Memory B cell (primary cell): ENCODE data around the gene PTGDS.

ENCODE experiments used
- ATAC-seq: fragments of 150-1000 bp; cut with Tn5 transposase; 2 replicates; pipeline ENCODE4 v1.10.0; 2021; ENCODE audit warnings: low read depth, mild to moderate bottlenecking, moderate library complexity
- DNase-seq, 2 donors: peaks; one replicate each; pipeline ENCODE4 v3.0.0; 2022; ENCODE audit warnings: low spot score in 2 of 2
- H3K27ac Mint-ChIP-seq: one replicate; pipeline ENCODE4 v1.8.0; 2022; ENCODE audit warnings: mild to moderate bottlenecking, moderate library complexity, mixed read lengths
- H3K27me3 Mint-ChIP-seq: one replicate; pipeline ENCODE4 v1.8.0; 2022; ENCODE audit warnings: mixed read lengths
- H3K36me3 Mint-ChIP-seq: one replicate; pipeline ENCODE4 v1.8.0; 2022; ENCODE audit warnings: mild to moderate bottlenecking, mixed read lengths
- H3K4me1 Mint-ChIP-seq: one replicate; pipeline ENCODE4 v1.8.0; 2022; ENCODE audit warnings: mixed read lengths
- H3K4me3 Mint-ChIP-seq: one replicate; pipeline ENCODE4 v1.8.0; 2022; ENCODE audit warnings: mild to moderate bottlenecking, moderate library complexity, mixed read lengths
- H3K9me3 Mint-ChIP-seq: one replicate; pipeline ENCODE4 v1.8.0; 2022; ENCODE audit warnings: mixed read lengths

The PTGDS gene

DNA sequence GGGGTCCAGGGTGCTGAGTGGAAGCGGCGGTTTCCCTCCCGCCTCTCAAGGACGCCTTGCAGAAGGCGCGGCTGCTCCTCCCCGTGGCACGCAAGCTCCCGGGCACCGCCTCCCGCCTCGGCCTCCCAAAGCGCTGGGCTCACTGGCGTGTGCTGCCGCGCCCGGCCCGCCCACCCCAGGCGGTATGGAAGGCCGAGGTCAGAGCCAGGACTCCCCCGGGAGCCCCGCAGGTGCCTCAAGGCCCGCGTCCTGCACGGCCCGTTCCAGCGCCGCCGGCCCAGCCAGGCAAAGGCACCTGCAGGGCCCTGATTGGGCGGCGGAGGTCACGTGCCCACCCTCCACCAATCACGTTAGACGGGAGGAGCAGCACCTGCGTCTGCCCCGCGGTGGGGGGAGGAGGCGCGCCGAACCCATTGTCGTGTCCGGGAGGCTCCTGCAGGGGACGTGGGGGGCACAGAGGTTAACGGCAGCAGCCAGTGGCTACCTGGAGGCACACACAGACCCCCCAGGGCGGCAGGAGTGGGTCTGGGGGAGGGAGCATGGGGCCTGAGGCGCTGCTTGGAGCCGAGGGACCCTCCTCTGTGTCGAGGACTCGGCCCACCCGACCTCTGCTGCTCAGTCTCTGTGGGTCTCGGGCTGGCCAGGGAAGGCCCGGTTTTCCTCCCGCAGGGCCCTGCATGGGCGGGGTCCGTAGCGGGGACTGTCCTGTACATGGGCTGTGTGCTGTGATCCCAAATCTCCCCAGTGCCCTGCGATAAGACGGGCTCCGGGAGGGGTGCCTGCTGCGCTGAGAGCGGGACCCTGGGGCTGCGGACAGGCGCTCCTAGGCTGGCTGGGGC, 27.3 kb upstream of the PTGDS start:
- peak; percentile 97 for ATAC-seq
- Mint-ChIP-seq H3K27me3 (peaks cover 4% of the 10 kb centered on the region), H3K27ac (peak overlapping the region; percentile 75), H3K9me3 (no peaks in the 10 kb centered on the region), H3K4me1 (peaks cover 3% of the 10 kb centered on the region), H3K4me3 (peak overlapping the region; percentile 86), H3K36me3 (no peaks in the 10 kb centered on the region)
- DNase-seq = peak; percentile 94 to 96

DNA sequence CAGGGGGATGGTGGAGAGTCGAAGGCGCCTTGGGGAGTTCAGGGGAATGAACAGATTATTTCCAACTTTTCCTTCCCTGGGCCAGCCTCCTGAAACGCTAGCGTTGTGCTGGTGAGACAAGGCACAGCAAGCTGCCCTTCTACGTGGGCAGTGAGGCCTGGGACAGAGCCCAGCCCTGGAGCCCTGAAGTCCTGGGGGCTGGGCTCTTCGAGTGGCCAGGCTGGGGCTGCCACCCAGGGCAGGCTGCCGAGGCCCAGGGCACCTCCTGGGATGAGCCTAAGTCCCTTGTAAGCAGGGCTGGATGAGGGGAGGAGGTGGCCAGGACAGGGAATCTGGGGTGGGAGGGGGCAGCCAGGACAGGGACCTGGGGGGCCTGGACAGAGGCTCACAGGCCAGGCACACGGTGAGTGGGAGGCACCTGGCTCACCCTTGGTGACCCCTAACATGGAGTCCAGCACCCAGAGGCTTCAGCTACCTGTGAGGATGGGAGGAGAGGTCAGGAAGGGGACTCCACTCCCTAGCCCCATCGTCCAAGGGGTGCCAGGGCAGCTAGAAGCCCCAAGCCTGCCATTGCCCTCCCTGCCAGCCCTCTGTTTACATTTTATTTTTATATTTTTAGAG, 26.5 kb upstream of the PTGDS start:
- peak overlapping the region; percentile 83 for H3K4me3 Mint-ChIP-seq
- no peak for DNase-seq
- H3K27me3 Mint-ChIP-seq = peaks cover 7% of the 10 kb centered on the region
- H3K27ac Mint-ChIP-seq = no peak overlapping the region
- no peak for ATAC-seq
- H3K4me1 Mint-ChIP-seq = peaks cover 3% of the 10 kb centered on the region
- H3K9me3 Mint-ChIP-seq = no peaks in the 10 kb centered on the region
- no peaks in the 10 kb centered on the region for H3K36me3 Mint-ChIP-seq

DNA sequence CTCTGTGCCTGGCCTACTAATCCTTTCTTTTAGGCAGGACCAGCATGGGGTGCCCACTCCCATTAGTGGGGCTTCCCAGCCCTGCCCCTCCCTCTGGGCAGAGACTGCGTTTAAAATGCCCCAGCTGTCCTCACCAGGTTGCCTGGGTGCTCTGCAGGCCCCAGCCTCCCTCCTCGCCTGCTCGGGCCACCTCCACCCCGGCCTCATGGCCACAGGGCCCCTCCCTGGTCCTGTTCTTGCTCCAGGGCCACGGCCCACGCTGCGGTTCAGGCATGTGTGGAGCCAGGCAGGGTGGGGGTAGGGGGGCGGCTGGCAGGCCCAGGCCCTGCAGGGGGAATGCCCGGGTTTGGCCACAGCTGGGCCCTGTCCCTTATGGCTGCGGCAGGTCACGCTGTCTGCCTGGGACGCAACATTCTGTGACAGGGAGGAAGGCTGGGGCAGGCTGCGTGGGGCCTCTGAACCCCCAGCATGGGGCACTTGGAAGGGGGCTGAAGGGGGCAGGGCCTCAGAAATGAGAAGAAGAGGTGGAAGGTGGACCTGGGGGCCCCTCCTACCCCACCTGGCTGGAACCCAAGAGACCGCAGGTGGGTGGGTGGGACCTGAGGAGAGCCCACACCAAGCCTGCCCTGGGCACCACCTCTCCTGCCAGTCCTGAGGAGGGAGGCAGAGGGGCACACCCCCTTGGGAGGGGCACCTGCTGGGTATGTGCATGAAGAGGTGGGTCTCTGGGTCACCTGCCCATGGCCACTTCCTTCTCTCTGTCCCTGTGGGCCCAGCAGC, 25.6 kb upstream of the PTGDS start, which contains the start of gene LCN12:
TSS of gene LCN12 (plus strand) at position 733 of the 780 bp plus-strand sequence. CDS start 55 bp downstream, outside the sequence.
- Mint-ChIP-seq H3K4me3 (no peak within 1 kb of the TSS), H3K36me3 (peaks cover 3% of the 10 kb centered on the region), H3K9me3 (peaks cover 3% of the 10 kb centered on the region), H3K27me3 (peaks cover 11% of the 10 kb centered on the region), H3K27ac (no peak within 1 kb of the TSS), H3K4me1 (peaks cover 6% of the 10 kb centered on the region)
- ATAC-seq (no peak), DNase-seq (no peak)

DNA sequence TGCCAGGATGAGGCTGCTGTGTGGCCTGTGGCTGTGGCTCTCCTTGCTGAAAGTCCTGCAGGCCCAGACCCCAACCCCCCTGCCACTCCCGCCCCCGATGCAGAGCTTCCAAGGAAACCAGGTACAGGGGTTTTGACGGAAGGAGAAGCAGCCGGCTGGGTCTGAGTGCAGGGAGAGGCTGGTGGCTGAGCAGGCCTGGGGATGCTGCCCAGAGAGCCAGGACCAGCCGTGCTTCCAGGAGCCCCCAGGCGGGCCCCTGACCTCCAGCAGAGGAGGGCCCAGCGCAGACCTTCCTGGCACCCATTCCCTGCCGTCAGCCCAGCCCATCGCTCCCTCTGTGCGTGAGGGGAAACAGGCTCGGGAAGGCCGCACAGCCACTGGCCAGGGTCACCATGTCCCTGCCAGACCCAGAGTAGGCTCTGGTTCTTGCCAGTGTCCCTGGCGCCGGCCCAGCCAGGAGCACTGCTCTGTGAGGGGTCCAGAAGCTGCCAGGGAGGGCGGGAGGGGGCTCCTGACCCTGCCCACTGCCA, 24.9 kb upstream of the PTGDS start:
- ATAC-seq = no peak
- Mint-ChIP-seq H3K27me3 (peaks cover 12% of the 10 kb centered on the region), H3K36me3 (peaks cover 4% of the 10 kb centered on the region), H3K4me3 (no peak overlapping the region), H3K27ac (no peak overlapping the region), H3K4me1 (peaks cover 7% of the 10 kb centered on the region), H3K9me3 (peaks cover 4% of the 10 kb centered on the region)
- DNase-seq = no peak

DNA sequence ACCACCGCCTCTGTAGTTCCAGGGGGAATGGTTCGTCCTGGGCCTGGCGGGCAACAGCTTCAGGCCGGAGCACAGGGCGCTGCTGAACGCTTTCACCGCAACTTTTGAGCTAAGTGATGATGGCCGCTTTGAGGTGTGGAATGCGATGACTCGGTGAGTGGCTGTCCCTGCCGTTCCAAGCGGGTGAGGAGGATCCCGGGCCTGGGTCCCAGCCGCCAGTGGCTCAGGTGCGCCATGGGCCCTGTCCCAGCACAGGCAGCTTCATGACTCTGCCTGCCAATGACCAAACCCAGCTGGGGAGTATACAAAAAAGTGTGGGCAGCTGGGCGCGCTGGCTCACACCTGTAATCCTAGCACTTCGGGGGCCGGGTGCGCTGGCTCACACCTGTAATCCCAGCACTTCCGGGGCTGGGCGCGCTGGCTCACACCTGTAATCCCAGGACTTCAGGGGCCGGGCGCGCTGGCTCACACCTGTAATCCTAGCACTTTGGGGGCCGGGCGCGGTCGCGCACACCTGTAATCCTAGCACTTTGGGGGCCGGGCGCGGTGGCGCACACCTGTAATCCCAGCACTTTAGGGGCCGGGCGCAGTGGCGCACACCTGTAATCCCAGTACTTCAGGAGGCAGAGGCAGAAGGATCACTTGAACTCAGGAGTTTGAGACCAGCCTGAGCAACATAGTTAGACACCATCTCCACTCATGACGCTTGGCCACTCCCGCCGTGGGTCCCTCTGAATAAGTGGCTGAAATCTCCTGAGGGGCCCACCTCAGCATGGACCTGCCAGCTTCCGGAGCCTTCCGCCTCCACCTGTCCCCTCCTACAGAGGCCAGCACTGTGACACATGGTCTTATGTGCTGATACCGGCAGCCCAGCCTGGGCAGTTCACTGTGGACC, 24.2 kb upstream of the PTGDS start:
- Mint-ChIP-seq H3K36me3 (peaks cover 4% of the 10 kb centered on the region), H3K4me1 (peaks cover 7% of the 10 kb centered on the region), H3K27ac (no peak overlapping the region), H3K27me3 (peaks cover 12% of the 10 kb centered on the region), H3K4me3 (no peak overlapping the region), H3K9me3 (peaks cover 4% of the 10 kb centered on the region)
- DNase-seq (no peak), ATAC-seq (no peak)

DNA sequence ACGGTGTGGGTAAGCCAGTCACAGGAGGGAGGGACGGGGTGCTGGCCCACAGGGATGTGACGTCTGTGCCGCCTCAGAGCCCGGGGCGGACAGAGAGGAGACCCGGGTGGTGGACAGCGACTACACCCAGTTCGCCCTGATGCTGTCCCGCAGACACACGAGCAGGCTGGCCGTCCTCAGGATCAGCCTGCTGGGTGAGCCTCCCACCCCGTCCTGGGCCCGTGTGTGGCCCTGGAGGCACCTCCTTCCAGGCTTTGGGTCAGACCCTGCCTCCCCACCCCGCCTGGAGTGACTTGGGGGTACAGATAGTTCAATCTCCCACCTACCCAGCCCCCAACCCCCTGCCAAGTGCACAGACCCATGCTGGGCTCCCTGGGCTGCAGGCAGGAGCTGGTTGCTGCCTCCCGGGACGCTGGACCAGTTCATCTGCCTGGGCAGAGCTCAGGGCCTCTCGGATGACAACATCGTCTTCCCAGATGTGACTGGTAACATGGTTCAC, 23.5 kb upstream of the PTGDS start:
- no peak overlapping the region for H3K4me3 Mint-ChIP-seq
- peaks cover 7% of the 10 kb centered on the region for H3K4me1 Mint-ChIP-seq
- H3K27me3 Mint-ChIP-seq = peaks cover 15% of the 10 kb centered on the region
- H3K27ac Mint-ChIP-seq = no peak overlapping the region
- H3K9me3 Mint-ChIP-seq = peaks cover 4% of the 10 kb centered on the region
- ATAC-seq (no peak), DNase-seq (no peak)
- H3K36me3 Mint-ChIP-seq = peaks cover 4% of the 10 kb centered on the region

DNA sequence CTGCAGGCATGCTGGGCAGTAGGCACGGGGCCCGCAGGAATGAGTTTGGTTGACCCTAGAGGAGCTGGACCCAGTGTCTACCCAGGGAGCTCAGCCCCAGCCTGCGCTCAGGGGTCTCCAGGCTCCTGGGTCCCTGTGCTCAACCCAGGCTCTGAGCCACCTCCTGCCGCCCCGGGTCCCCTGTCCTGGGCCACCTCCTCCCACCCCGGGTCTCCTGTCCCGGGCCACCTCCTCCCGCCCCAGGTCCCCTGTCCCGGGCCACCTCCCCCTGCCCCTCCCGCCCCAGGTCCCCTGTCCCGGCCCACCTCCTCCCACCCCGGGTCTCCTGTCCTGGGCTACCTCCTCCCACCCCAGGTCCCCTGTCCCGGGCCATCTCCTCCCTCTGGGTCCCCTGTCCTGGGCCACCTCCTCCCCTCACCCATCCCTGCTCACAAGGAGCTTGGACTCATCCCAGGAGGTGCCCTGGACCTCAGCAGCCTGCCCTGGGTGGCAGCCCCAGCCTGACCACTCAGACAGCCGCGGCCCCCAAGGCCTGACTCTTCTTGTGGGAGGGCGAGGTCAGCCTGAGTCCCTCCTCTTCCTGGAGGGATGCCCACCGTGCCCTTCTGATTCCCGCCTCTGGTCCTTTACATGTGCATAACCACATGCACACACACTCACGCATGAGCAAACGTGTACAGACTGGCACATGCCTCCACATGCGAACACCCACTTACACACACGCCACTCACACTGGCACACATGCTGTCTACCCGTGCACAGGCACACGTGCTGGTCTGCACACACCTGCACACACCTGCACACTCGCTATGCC, 22.8 kb upstream of the PTGDS start:
- ATAC-seq (no peak), DNase-seq (no peak)
- Mint-ChIP-seq H3K27me3 (peaks cover 16% of the 10 kb centered on the region), H3K4me1 (peaks cover 7% of the 10 kb centered on the region), H3K9me3 (peaks cover 4% of the 10 kb centered on the region), H3K4me3 (no peak overlapping the region), H3K36me3 (peaks cover 4% of the 10 kb centered on the region), H3K27ac (no peak overlapping the region)

DNA sequence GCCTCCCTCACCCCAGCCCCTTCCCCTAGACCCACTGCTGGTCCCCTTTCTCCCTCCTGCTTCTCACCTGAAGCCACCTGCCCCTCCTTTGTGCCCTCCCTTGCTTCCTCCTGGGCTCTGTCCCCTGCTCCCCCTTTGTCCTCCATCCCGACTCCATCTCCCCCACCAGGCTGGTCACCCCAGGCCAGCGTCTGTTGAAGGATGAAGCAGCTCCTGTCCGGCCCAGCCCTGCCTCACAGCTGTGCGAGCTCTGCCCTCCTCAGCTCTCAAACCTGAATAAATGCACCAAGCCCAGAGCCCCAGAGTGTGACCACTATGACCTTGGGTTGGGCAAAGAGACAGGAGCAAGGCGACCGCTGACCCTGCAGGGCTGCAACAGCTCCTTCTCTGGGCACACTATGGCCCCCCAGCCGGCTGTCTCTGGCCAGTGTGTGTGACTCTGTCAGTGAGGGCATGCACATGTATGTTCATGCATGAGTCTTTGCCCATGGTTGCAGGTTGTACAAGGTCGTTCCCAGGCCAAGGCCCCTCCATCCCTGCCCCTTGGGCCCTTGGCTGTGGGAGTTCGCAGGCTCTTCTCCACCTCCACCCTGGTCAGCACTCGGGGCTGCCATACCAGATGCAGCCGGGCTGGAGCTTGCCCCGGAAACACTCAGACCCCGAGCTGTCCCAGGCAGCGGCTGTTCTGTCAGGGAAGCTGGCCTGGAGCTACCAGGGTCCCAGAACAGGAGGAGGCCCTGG, 21.9 kb upstream of the PTGDS start:
- Mint-ChIP-seq H3K27me3 (peaks cover 18% of the 10 kb centered on the region), H3K36me3 (peaks cover 4% of the 10 kb centered on the region), H3K4me3 (no peak overlapping the region), H3K27ac (no peak overlapping the region), H3K4me1 (peaks cover 5% of the 10 kb centered on the region), H3K9me3 (peaks cover 4% of the 10 kb centered on the region)
- ATAC-seq = no peak
- no peak for DNase-seq

DNA sequence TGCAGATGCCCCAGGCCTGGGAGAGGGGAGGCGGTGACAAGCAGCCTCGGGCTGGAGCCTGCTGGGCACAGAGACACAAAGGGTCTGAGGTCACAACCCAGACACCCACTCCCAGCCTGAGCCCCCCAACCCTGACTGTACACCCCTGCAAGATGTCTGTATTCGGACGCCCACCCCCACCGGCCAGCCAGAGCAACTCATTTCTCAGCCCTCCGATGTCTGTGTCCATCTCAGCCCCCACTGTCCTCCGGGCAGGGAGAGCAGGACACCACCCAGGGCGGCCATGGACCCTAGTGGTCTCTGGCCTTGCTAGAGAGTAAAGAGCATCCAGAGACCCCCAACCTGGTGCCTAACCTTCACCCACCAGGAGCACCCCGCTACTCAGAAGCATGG, 21.4 kb upstream of the PTGDS start:
- peaks cover 5% of the 10 kb centered on the region for H3K4me1 Mint-ChIP-seq
- no peak overlapping the region for H3K27ac Mint-ChIP-seq
- H3K9me3 Mint-ChIP-seq = peaks cover 4% of the 10 kb centered on the region
- no peak overlapping the region for H3K4me3 Mint-ChIP-seq
- peaks cover 20% of the 10 kb centered on the region for H3K27me3 Mint-ChIP-seq
- ATAC-seq = no peak
- peaks cover 4% of the 10 kb centered on the region for H3K36me3 Mint-ChIP-seq
- DNase-seq = no peak

DNA sequence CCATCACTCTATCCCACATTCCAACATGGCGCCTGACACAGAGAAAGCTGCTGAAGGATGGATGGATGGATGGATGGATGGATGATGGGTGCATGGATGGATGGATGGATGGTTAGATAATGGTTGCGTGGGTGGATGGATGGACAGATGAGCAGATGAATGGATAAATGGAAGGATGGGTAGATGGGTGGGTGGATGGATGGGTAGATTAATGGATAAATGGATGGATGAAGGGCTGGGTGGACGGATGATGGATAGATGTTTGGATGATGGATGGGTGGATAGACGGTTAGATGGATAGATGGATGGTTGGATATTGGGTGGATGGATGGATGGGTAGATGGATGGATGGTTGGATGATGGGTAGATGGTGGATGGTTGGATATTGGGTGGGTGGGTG, 20.7 kb upstream of the PTGDS start:
- ATAC-seq = no peak
- no peak for DNase-seq
- no peak overlapping the region for H3K4me3 Mint-ChIP-seq
- H3K9me3 Mint-ChIP-seq = peaks cover 4% of the 10 kb centered on the region
- H3K36me3 Mint-ChIP-seq = peaks cover 4% of the 10 kb centered on the region
- H3K27ac Mint-ChIP-seq = no peak overlapping the region
- H3K4me1 Mint-ChIP-seq = peaks cover 5% of the 10 kb centered on the region
- H3K27me3 Mint-ChIP-seq = peaks cover 20% of the 10 kb centered on the region

DNA sequence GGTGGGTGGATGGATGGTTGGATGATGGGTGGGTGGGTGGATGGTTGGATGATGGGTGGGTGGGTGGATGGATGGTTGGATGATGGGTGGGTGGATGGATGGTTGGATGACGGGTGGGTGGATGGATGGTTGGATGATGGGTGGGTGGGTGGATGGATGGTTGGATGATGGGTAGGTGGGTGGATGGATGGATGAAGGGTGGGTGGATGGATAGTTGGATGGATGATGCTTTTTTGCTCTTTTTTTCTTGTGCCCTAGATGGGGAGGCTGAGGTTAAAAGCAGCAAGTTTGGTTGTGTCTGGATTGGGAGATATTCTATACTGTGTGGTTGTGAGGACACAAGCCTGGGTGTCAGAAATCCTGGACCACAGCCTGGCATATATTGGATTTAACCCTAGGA, 19.8 kb upstream of the PTGDS start:
- Mint-ChIP-seq H3K27ac (no peak overlapping the region), H3K4me3 (no peak overlapping the region), H3K36me3 (peaks cover 4% of the 10 kb centered on the region), H3K4me1 (peaks cover 5% of the 10 kb centered on the region), H3K9me3 (peaks cover 4% of the 10 kb centered on the region), H3K27me3 (peaks cover 20% of the 10 kb centered on the region)
- DNase-seq (no peak), ATAC-seq (no peak)

DNA sequence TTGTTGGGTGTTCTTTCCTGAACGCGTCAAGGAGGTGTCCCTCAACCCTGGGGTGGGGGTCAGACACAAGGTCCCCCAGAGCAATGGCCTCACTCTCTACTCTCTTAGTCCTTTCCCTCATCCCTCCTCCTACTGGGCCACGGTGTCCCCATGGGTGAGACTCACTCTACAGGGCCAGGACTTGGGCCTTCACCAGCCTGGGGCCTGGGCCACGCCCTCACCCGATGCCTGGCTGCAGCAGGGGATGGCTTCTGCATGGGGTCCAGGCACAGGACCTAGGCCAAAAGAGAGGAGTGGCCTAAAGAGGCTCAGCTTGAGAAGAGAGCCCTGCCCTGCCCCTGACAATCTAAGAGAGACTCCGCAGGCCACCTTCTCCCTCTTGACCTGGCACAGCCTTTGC, 19.4 kb upstream of the PTGDS start:
- Mint-ChIP-seq H3K4me3 (no peak overlapping the region), H3K27me3 (peaks cover 20% of the 10 kb centered on the region), H3K36me3 (peaks cover 4% of the 10 kb centered on the region), H3K27ac (no peak overlapping the region), H3K9me3 (peaks cover 4% of the 10 kb centered on the region), H3K4me1 (peaks cover 5% of the 10 kb centered on the region)
- ATAC-seq (no peak), DNase-seq (no peak)
